Endometrial microvascular endothelial cells (primary cell): ENCODE measurements around the gene ZNF648. TPM values are rescaled to one million over a fixed set of nuclear protein-coding genes. Genes with fewer than 3 reads are reported as not detected.
"Not testable (repeated sequence)": the region's sequence is repeated elsewhere in the genome, so short reads cannot be mapped to it uniquely, and the experiment has no call there.

Experiments used
- in situ Hi-C: cut with HindIII; loops from 2 replicates; pipeline ENCODE4 v1.10.0; 2017; ENCODE audit warnings: low sequenced_read_pairs, low pct_unique_long_range_greater_than_20kb; ENCODE audit errors: inconsistent ontology term
- total RNA-seq: library from RNA; depleted of rRNA; stranded (reverse); fragments of >200 nt; gene quantifications from one replicate; pipeline ENCODE4 v1.2.3, GENCODE V29; 2015; ENCODE audit errors: inconsistent ontology term

Gene ZNF648
- total RNA-seq, 1 donor from 2014 or later: not detected

DNA sequence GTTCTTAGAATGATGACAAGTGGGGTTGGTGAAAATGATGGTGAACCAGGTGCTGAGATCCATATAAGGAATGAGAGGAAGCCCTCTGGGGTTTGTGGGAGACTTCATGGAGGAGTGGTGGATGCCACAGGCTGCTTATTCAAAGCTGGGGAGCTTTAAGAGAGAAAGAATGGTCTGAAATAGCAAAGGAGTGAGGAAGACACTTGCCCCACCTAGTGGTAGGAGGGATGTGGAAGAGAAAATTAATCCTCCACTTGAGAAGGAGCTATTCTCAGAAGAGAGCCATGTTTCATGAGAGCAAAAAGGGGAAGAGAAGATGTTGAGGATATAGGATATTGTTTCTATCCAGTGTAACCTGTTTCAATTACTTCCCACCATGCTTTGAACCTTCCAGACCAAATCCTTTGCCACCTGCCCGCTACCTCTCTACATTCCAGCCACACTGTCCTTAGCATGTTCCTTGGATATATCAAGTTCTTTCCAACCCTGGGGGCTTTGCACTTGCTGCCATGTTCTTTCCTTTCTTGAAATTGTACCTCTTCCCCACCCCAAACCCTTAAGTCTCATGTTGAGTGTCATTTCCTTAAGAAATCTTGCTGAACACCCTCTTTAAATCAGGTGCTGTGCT is 19.6 kb upstream of the ZNF648 start:
- in situ Hi-C loops: no loop called here

DNA sequence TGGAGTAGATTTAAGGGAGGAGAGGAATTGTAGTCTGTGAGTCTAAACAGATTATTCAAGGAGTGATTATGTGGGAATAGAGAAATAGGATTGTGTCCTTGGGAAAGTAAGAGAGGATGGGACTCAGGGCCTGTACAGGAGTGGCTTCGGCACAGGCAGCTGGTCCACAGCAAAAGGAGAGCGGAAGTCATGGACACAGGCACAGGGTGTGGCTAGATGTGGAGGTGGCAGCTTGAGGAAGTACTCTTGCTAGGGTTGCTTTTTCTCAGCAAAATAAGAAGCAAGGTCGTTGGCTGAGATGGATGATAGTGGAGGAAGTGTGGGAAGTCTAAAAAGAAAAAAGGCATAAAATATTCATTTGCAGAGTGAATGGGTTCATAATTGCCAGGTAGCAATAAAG is 18.5 kb upstream of the ZNF648 start:
- in situ Hi-C loops: no loop called here

DNA sequence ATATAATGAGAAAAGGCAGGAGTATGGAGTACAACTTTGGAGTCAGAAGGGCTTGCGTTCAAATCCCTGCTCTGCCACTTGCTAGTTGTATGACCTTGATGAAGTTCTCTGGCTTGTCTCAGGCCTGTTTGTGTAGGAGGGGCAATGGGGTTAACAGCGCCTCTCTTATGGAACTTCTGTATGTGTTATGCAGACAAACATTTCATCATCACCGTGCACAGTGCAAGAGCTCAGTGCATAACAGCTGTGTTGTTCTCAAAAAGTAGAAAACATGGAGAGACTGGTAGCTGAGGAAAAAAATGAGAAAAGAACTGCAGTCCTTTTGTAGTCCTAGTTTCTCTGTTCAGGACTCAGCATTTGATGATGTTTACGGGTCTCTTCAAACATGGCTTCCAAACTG is 10.4 kb upstream of the ZNF648 start:
- in situ Hi-C loops: no loop called here

DNA sequence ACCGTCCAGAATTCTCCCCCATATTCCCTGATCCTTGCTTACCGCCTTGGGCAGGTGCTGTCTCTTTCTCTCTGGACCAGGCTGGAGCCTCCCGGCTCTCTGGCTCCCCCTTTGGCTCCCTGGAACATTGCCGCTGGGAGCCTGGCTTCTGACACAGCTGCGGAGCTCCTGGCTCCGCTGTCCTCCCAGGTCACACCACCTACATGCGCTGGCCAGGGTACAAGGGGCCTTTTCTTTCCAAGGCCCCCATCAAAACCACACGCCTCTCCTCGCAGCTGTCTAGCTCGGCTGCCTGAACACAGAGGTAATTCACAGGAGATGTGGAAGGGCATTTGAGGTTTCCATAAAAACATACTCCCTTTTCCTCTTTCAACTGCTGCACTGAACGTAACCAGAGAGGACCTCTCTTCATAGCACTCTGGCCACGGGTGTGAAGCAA is 7.5 kb upstream of the ZNF648 start:
- in situ Hi-C loops: no loop called here

DNA sequence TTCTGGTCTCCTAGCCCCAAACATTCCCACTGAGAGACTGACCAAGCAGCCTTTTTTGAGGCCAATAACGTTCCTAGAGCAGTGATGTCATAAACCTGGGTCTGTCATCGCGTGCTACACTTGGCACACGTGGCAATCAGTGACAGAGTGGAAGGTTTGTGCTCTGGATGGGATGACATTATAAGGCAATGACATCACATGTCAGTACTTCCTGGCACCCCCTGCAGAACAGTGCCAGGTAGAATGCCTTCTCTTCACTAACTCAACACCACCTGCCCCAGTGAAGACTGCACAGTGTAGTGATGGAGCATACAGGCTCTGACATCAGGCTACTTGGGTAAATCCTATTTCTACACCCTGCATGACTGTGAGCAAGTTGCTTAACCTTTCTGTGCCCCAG is 5.4 kb upstream of the ZNF648 start:
- in situ Hi-C loops: no loop called here

DNA sequence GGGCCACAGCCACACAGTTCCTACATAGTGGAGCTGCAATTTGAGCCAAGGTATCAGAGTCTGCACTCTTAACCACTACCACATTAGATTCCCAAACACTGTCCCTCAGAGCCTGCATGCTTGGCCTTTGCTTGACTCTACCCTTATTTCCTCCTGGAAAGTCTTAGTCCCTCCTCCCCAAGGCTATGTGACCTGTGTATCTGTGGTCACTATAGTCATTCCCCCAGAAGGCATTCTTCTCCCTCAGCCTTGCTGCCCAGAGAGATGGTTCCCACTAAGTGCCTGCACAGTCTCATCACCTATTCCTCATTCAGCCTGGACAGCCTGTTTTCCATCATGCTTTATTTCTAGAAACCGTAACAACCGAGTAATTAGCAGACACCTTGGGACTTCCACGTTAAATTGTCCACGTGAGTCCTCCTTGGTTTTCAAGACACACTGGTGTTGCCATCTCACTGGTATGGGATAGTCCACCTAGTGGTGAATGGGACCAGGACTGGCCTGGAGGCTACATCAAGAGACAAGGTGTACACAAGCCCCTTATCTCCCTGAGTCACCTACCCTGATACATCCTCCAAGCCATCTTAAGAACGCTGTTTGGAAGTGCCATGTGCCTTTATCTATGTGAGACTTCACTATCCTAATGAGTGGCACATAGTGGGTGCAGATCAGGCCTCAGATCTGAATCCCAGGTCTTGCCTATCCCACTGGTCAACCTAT is 3.8 kb upstream of the ZNF648 start:
- in situ Hi-C loops: no loop called here

DNA sequence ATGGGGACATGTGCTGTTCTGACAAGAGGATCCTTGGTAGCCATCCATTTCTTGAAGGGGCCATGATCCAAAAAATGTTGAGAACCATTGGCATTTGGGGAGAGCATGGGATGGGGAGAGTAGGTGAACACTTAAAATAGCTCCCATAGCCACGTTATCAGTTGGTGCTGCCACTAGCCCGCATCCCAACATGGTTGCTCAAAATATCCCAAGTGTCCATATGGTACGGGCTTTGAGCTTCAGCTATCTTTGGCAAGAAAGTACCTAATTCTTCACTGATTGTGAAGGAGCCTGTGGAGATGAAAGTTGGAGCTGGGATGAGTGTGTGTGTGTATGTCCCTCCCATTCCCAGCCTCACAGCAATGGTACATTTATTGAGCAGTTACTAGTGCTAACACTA is 3.1 kb upstream of the ZNF648 start:
- in situ Hi-C loops: no loop called here

DNA sequence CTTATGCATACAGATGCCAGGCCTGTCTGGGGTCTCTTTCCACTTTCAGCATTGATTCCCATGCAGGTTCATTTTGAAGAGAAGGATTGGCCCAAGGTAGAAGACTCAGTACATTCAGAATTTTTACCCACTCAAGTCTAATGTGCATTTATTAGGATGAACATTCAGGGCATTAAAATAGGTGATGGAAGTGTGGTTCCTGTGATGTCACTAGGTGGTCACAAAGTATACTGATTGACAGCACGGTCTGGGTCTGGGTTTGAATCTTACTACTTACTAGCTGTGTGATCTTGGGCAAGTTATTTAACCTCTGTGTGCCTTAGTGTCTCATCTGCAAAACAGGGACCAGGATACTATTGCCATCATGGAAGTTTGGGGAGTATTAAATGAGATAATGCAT is 711 bp upstream of the ZNF648 start:
- in situ Hi-C loops: no loop called here

DNA sequence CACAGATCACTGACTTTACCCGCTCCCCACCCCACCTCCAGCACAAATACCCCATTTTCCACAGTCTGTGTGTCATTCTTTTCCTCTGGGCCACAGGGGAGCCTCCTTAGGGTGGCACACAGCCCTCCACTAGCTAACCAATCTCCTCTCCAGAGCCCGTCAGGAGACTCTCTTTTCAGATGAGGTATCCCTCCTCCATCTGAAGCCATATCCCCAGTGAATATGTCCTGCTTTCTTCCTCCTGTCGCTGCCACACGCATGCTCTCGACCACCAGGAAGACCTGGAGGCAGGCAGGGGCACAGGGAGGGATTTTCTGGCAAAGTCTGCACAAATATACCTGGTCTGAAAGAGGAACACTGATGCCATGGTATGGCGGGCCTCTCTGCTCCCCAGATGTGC is 635 bp downstream of the ZNF648 start:
- in situ Hi-C loops: no loop called here

DNA sequence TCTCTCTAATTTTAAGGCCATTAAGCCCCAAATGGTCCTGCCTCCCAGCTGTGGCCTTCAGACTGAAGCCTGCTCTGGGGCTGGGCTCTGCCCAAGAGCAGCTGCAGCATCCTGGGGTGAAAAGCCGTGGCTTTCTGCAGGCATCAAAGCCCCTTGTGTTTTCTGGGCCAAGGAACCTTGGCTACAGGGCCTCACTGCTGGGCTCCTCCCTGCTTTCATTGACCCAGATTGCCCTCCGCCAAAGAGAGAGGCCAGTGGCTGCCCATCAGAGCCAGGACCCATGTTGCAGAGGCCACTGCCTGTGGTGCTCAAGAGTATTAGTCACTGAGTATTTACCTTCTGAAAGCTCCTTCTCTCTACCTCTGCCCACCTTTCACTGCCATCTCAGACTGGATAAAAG is 1.6 kb downstream of the ZNF648 start:
- in situ Hi-C loops: no loop called here

DNA sequence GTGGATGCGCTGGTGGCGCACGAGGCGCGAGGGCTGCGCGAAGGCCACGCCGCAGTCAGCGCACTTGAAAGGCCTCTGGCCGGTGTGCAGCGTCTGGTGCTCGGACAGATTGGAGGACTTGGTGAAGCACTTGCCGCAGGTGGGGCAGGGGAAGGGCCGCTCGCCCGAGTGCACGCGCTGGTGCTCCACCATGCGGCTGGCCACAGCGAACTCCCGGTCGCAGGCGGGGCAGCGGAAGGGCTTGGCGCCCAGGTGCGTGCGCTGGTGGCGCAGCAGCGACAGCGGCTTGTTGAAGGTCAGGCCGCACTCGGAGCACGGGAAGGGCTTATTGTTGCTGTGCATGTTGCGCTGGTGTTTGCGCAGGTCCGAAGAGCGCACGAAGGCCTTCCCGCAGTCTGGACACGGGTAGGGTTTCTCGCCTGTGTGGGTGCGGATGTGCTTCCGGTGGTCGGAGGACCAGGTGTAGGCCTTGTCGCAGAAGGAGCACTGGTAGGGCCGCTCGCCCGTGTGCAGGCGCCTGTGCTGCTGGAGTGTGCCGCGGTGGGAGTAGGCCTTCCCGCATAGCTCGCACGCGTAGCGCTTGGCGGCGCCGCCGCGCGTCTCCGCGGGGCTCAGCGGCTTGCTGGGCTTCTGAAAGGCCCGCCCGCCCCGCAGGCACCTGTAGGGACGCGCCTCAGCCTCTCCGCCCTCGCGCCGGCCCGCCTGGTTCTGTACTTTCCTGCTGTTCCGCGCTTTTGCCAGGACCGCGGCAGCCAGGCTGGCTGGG is 4.7 kb downstream of the ZNF648 start:
- in situ Hi-C loops: no loop called here

DNA sequence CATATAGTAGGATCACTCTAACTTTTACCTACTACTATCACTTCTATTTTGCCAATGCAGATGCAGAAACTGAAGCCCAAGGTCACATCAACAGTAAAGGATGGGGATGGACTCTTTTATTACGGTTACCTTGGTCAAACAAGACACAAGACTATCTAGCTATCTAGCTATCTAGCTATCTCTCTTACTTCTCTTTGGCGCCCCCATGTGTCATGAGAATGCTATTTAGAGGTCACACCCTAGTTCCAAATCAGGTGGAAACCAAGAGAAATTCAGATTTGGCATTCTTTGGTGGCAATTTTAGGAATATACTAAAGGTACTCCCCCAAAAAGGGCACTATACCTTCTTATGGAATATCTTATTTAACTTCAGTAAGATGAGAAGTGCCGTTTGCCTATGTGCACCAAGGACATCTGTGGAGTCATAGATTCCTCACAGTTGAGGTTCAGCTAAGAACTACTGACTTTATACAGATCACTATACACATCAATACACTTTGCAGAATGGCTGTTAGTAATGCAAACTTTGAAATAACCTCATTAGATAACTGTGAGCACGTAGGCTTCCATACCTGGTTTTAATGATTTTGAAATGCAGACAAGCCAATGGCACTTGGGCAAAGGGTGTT is 6.7 kb downstream of the ZNF648 start:
- in situ Hi-C loops: no loop called here

DNA sequence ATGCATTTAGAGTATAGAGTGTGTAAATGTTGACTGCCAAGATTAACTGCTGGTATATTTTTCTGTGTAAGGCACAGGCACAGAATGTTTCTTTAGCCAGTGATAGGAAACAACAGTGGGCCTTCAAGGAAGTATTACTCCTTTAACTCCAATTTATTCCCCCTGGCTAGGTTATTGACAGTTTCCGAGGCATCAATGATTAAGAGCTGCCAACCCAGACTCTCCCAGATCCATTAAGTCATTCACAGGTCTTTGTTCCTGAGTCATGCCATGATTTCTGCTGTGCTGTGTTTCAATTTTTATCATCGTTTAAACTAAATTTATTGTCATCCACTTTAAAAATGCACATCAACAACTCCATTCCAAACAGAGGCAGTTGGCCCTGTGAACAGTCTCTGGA is 9.2 kb downstream of the ZNF648 start:
- in situ Hi-C loops: no loop called here

DNA sequence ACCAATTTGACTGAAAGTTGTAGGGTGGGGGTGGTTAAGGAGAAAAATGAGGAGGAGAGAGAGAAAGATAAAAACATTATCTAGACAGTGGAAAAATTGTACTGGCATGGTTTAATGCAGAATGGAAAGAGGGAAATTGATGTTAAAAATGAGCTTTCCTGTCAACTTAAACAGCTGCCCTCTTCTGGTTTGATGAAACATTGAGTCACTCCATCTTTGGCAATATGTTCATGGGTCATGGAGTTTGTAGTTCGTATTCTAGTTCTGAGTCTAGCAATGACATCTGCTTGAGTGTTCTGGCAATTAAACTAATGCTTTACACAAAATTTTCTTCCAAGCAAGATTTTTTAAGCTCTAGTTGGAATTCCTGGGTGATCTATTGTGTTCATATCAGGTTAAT is 9.6 kb downstream of the ZNF648 start:
- in situ Hi-C loops: no loop called here

DNA sequence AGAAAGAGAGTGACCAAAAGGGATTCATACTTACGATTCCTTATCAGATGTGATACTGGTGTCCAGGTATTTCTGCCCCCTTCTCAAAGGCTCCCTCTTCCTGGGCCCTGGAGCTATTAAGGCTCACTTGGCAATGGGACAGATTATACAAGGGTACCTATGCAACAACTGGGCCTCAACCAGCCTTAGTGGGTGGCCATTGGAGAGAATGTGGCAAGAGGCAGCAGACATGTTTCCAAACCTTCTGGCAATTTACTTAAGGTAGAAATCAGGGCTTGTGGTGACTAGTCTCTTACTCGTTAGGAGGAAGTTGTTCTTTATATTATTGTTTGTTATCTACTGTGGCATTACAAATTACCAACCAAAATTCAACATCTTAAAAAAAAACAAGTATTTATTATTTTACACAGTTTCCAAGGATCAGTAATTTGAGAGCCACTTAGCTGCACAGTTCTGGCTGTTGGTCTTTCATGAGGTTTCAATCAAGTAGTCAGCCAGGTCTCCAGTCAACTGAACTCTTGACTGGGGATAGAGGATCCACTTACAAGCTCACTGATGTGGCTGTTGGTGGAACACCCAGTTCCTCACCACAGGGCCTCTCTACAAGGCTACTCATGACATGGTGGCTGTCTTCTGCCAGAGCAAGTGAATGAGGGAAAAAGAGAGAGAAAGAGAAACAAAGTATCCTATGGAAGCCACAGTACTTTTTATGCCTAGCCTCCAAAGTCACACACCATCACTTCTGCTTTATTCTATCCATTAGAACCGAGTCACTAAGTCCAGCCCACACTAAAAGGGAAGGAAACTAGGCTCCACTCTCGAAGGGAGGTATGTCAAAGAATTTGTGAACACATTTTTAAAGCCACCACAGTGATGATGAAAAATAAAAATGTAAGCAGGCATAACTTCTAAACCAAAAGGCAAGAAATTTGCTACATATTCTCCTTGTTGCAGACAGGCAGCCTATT is 10.7 kb downstream of the ZNF648 start:
- in situ Hi-C loops: no loop called here

DNA sequence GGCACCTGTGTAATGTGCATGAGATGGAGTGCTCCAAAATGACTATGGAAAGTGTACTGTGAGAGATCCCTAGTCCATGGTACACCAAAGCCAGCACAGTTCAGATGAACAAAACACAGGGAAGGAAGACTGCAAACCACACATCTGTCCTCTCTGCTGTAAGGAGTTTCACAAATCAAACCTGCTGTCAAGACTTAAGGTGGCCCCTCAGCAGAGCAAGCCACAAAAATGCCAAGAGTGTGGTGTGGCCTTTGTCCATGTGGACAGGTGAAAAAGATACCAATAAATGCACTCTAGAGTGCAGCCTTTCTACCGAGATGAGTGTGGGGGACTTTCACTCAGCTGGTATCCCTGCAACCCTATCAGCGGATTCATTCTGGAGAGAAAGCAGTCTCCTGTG is 12.9 kb downstream of the ZNF648 start:
- in situ Hi-C loops: no loop called here

DNA sequence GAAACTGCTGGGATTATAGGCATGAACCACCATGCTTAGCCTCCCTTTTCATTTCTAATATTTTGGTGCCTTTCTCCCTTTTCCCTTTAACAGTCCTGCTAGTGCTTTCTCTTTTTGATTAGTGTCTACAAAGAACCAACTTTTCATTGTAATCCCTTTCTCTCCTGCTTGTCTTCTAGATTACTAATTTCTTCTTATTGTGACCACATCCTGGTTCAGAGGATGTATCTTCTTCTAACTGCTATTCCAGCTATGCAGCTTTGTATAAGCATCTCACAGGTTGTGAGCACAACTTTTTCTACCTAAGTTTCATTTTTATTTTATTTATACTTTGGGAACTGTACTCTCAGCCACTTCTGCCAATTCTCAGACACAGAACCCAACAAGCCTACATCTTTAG is 14.7 kb downstream of the ZNF648 start:
- in situ Hi-C loops: no loop called here

DNA sequence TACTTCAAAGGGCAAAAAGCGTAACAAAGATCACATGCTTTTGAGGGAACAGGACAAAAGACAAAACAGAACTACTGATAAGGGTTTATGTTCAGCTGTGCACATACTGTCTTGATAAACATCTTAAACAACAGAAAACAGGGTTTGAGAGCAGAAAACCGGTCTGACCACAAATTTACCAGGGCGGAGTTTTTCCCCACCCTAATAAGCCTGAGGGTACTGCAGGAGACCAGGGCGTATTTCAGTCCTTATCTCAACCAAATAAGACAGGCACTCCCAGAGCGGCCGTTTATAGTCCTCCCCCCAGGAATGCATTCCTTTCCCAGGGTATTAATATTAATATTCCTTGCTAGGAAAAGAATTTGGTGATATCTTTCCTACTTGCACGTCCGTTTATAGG is 16.0 kb downstream of the ZNF648 start:
- in situ Hi-C loops: not testable (repeated sequence)

DNA sequence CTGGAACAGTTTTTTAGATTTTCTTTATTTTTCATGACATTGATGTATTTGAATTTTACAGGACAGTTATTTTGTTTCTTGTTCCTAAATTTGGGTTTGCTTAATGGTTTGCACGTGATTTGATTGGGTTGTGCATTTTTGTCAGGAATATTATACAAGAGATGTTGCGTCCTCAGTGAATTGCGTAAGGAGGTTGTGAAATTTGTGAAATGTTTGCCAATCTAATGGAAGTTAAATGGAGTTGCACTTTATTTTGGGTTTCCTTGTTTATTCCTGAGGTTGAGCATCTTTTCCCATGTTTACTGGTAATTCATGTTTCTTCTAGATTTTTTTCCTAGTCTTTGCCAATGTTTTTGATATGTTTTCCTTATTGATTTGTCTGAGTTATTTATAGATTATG is 19.9 kb downstream of the ZNF648 start:
- in situ Hi-C loops: no loop called here
